Suppressor macrophage treated with lipopolysaccharide for 1 hour (primary cell): Measurements from ENCODE around the gene RAI2.

Experiments
- DNase-seq, 3 donors: peaks; one replicate each; pipeline ENCODE4 v3.0.0-alpha.2; 2020 to 2022

RAI2 gene

GRCh38 chrX:17860811-17861488 lies at the start of gene RAI2:
TSS of gene RAI2 (minus strand) at chrX:17861298. CDS start at chrX:17802010, 59,288 bp downstream.
- DNase-seq, result peak in 1 of 3 donors; percentile 7

DNA sequence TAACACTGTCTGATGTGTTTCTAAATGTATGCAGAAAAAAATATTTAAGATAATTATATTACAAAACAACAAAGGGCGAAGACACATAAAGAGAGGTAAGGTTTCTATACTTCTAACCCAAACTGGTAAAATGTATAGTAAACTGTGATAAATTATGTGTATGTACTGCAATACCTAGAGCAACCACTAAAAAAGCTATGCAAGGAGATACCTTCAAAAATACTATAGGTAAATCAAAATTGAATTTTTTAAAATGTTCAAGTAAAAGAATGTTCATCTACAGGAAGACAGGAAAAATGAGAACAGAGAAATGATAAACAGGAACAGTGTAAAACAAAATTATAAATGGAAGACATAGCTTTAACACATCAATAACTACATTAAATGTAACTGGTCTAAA lies 27.3 kb upstream of the RAI2 start:
- no peak for DNase-seq

GRCh38 chrX:17882680-17883079 lies 21.6 kb upstream of the RAI2 start:
- DNase-seq, result no peak

- no peak for DNase-seq
Observed at GRCh38 chrX:17878028-17878670, 17.1 kb upstream of the RAI2 start.

DNA sequence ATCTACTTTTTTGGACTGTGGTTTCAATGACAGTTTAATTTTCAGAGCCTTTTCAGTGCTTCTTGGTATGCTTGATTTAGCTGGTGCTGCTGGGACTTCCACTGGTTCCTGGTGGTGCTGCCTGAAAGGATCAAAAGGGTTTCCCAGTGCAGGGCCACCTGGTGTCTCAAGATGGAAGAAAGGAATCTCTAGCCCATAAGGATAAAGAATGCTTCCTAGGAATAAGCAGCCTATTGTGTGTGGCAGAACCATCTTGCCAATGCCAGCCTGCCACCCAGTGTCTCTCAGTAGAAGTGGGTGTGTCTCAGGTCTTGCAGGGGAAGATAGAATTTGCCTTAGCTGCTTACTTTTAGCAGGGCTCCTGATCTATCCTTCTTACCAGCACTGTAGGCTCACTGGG lies 15.0 kb upstream of the RAI2 start:
- DNase-seq, result no peak

- no peak for DNase-seq
Observed at GRCh38 chrX:17869580-17869979, 8.5 kb upstream of the RAI2 start.

DNA sequence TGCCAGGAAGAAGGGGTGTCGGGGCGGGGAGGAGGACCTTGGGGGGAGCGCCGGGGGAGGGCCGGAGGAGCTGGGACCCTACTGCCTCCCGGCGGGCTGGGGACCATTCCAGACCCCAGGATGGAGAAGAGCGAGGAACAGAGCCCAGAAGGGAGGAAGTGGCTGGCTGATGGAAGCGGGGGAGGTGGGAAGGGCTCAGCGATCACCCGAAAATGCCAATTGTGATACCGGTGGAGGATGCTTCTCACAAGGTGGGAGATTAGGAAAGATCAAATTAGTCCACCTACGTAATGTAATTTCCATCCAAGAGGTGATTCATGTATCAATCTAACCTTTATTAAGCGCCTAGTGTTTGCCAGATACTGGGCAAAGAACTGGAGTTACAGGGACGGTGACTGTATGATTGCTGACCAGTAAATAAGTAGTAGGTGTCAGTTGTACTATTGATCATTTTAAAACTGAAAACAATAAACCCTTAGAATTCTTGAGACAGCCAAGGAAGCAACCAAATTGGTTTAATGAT lies 452 bp upstream of the RAI2 start:
- DNase-seq, result no peak

- peak in 1 of 3 donors; percentile 9 for DNase-seq
Observed at GRCh38 chrX:17860179-17860780, 818 bp downstream of the RAI2 start.

- DNase-seq, result no peak
Observed at GRCh38 chrX:17859609-17860178, 1.4 kb downstream of the RAI2 start.

DNA sequence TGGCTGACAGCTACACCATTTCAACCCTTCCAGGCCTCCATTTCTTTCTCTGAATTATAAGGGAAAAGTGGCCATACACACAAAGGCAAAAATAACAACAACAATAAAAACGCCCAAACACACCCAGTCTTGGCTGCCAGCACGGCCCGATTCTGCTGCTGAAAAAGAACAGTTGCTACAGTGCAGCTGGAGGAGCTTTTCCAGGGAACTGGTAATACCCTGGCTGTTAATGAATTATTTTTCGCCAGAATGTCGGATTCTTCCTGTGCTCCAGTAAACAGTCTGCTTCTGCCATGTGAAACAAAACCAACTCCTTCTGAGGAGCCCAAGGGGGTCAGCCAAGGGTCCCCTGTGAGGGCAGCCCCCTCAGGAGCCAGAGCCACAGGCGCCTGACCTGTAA lies 6.6 kb downstream of the RAI2 start:
- DNase-seq, result no peak

- no peak for DNase-seq
Observed at GRCh38 chrX:17854069-17854468, 7.0 kb downstream of the RAI2 start.

- DNase-seq, result no peak
Observed at GRCh38 chrX:17851874-17852273, 9.2 kb downstream of the RAI2 start.

- no peak for DNase-seq
Observed at GRCh38 chrX:17848545-17849265, 12.4 kb downstream of the RAI2 start.

DNA sequence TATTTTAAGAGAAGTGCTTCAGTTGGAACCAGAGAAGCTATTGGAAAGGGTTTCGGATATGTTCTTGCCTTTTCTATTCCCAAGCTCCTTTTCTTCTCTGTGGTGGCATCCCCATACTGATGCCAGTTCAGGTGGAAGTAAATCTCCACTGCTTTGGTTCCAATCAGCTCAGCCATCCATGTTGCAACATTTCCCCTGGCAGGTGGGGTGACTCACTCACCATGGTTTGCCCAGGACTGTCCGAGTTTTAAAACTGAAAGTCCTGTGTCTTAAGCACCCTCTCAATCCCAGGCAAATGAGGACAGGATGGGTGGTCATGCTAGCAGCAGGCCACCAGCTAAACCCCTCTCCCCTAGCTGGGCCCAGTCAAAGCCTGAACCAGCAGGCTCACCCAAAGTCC lies 15.1 kb downstream of the RAI2 start:
- DNase-seq, result no peak

- DNase-seq, result no peak
Observed at GRCh38 chrX:17844236-17844635, 16.9 kb downstream of the RAI2 start.

- DNase-seq, result peak in 2 of 3 donors; percentile 7 to 19
Observed at GRCh38 chrX:17842769-17843525, 18.2 kb downstream of the RAI2 start.

DNA sequence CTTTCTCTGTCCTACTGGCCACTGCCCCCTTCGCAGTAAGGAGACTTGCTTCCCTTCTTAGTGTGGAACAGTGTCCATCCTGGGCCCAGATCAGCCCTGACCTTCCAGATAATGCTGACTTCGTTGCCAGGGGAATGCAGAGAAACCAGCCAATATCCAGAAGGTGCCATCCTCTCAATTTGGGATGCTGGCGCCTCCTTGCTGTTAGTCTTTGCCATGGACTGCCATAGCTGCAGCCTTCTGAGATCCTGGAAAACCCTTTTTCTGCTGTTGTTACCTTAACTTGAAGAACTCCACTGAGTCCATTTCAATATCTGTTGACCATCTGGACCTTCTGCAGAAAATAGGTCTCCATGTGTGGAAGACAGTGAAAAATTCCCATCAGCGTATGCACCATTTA lies 21.8 kb downstream of the RAI2 start:
- DNase-seq, result no peak

DNA sequence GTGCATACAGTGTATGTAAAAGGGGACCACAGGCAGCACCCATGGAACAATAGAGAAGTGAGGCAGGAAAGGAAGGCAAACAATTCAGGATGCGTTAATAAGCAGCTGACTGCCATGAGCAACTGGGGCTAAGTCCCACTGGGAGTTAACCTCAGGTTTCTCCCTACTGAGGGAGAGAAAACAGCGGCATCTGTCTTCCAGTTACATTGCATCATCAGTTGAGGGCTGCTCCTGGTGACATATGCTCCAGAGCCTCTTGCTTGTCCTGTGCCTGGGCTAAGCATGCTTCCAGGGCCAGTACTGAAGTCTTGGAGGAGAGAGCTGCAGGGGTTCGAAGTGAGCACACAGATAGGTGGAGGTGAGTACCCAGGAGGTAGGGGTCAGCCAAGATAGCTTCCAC lies 24.3 kb downstream of the RAI2 start:
- DNase-seq, result no peak

- DNase-seq, result no peak
Observed at GRCh38 chrX:17833954-17834353, 27.1 kb downstream of the RAI2 start.

- DNase-seq, result no peak
Observed at GRCh38 chrX:17831255-17831654, 29.8 kb downstream of the RAI2 start.

GRCh38 chrX:17830211-17830610 lies 30.9 kb downstream of the RAI2 start:
- no peak for DNase-seq

DNA sequence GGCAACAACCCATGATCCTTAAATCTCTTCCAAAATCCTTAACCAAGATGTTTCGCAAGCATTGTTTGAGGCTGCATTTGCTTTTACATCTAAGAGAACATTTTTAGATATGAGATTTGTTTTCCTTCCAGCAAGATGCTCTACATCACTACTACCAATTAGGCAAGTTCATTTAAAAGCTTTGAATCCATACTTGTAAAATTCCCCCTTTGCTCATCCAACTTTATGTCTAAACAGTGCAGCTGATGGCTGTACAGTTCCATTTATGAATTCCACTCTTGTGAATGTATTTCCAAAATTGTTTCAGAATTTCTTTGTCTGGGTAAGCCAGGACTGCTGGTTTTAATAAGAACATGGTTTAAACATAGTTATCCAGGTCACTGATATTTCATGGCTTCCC lies 31.5 kb downstream of the RAI2 start:
- no peak for DNase-seq
